H1 (cell line): ENCODE measurements around the gene FASN. TPM values are rescaled to one million over a fixed set of nuclear protein-coding genes. Genes with fewer than 3 reads are reported as not detected.

ENCODE experiments used
- CTCF ChIA-PET: fragments of 300-600 bp; sonication (Branson Sonifier 250); formaldehyde crosslinking; loops from one replicate; lab custom pipeline; 2021; ENCODE audit not compliant: partially characterized antibody; lab: Charles Lee
- POLR2A ChIA-PET: fragments of 300-600 bp; sonication (Branson Sonifier 250); formaldehyde crosslinking; loops from one replicate; lab custom pipeline; 2021; ENCODE audit warnings: inconsistent platforms; ENCODE audit not compliant: partially characterized antibody; lab: Charles Lee
- DNase-seq, 2 experiments: peaks; one replicate each; pipeline versions ENCODE4 v3.0.0 to v3.0.0-alpha.2; 2010 to 2022; ENCODE audit warnings: low spot score in 2 of 2, low read depth in 1 of 2, mixed read lengths in 1 of 2
- FAIRE-seq: peaks from 2 replicates; lab custom pipeline; 2011; peaks lifted over from hg19 to GRCh38; lab: Jason Lieb, UNC
- H2AFZ ChIP-seq: 2 replicates; pipeline ENCODE4 v1.8.1; 2012; ENCODE audit warnings: low read length, inconsistent platforms
- H2AK5ac ChIP-seq: 2 replicates; pipeline ENCODE4 v1.6.1; 2013; ENCODE audit warnings: low read depth, low read length
- H2BK120ac ChIP-seq: replicated peaks from 2 replicates; pipeline ENCODE3; 2013; ENCODE audit warnings: low read depth, low read length, inconsistent platforms
- H2BK12ac ChIP-seq: 2 replicates; pipeline ENCODE4 v1.6.1; 2013; ENCODE audit warnings: low read depth, low read length
- H2BK15ac ChIP-seq: 2 replicates; pipeline ENCODE4 v1.6.1; 2013; ENCODE audit warnings: low read length
- H2BK20ac ChIP-seq: 2 replicates; pipeline ENCODE4 v1.6.1; 2013; ENCODE audit warnings: low read length
- H2BK5ac ChIP-seq: 2 replicates; pipeline ENCODE4 v1.6.1; 2013; ENCODE audit warnings: low read depth, low read length
- H3K14ac ChIP-seq: 2 replicates; pipeline ENCODE4 v1.6.1; 2013; ENCODE audit warnings: inconsistent platforms; ENCODE audit not compliant: insufficient read length
- H3K18ac ChIP-seq: 2 replicates; pipeline ENCODE4 v1.6.1; 2013; ENCODE audit warnings: low read length; ENCODE audit errors: extremely low read depth
- H3K23ac ChIP-seq: 2 replicates; pipeline ENCODE4 v1.6.1; 2013; ENCODE audit warnings: inconsistent platforms; ENCODE audit not compliant: insufficient read length
- H3K23me2 ChIP-seq: 2 replicates; pipeline ENCODE4 v1.6.1; 2013; ENCODE audit warnings: low read depth, low read length
- H3K27ac ChIP-seq: 2 replicates; pipeline ENCODE4 v1.6.1; 2011; ENCODE audit warnings: low read depth, low read length, inconsistent platforms
- H3K27me3 ChIP-seq, 4 experiments: replicated peaks in 1 of 4; 1 replicate in 1 of 4; 2 replicates in 3 of 4; pipeline versions ENCODE4 v1.6.1 to v1.8.1; 2011 to 2013; ENCODE audit warnings: low read length in 3 of 4, mild to moderate bottlenecking in 3 of 4, inconsistent platforms in 2 of 4, mixed read lengths in 2 of 4, moderate library complexity in 1 of 4; ENCODE audit not compliant: control insufficient read depth in 3 of 4, insufficient read depth in 3 of 4; ENCODE audit errors: extremely low read depth in 1 of 4
- H3K36me3 ChIP-seq, 4 experiments: 2 replicates each; pipeline versions ENCODE4 v1.6.1 to v1.8.1; 2011 to 2013; ENCODE audit warnings: mild to moderate bottlenecking in 4 of 4, low read length in 3 of 4, moderate library complexity in 2 of 4, control low read depth in 1 of 4, inconsistent platforms in 1 of 4; ENCODE audit not compliant: insufficient read depth in 4 of 4, control insufficient read depth in 2 of 4
- H3K4ac ChIP-seq: replicated peaks from 2 replicates; pipeline ENCODE3; 2013; ENCODE audit warnings: low read length, low read depth, mixed read lengths, inconsistent platforms; ENCODE audit not compliant: insufficient read length
- H3K4me1 ChIP-seq, 4 experiments: replicated peaks in 1 of 4; 1 replicate in 1 of 4; 2 replicates in 3 of 4; pipeline versions ENCODE4 v1.6.1 to v1.8.1; 2011 to 2013; ENCODE audit warnings: low read length in 3 of 4, inconsistent platforms in 2 of 4, mixed read lengths in 1 of 4; ENCODE audit not compliant: insufficient read depth in 4 of 4, control insufficient read depth in 3 of 4
- H3K4me2 ChIP-seq, 2 experiments: 2 replicates each; pipeline versions ENCODE4 v1.6.1 to v1.8.1; 2011 to 2013; ENCODE audit warnings: low read depth in 2 of 2, low read length in 2 of 2, control low read depth in 1 of 2, inconsistent platforms in 1 of 2, mild to moderate bottlenecking in 1 of 2; ENCODE audit not compliant: insufficient read depth in 1 of 2
- H3K4me3 ChIP-seq, 4 experiments: fragments of 200-600, 300-600 bp in 1 of 4; sonication (generic), shearing (Covaris generic), sonication (Bioruptor Twin) in 1 of 4; 2 replicates each; pipeline versions ENCODE4 v1.5.1 to v1.8.1; 2011 to 2016; ENCODE audit warnings: low read length in 4 of 4, low read depth in 3 of 4, control low read depth in 2 of 4, inconsistent platforms in 2 of 4, mild to moderate bottlenecking in 2 of 4, mixed read lengths in 1 of 4, moderate library complexity in 1 of 4; ENCODE audit not compliant: insufficient read depth in 2 of 4; ENCODE audit errors: extremely low read depth in 1 of 4
- H3K56ac ChIP-seq: replicated peaks from 2 replicates; pipeline ENCODE3; 2013; ENCODE audit warnings: low read depth, mild to moderate bottlenecking, mixed read lengths, low read length, inconsistent platforms; ENCODE audit not compliant: insufficient read length
- H3K79me1 ChIP-seq: 2 replicates; pipeline ENCODE4 v1.6.1; 2013; ENCODE audit warnings: low read depth, low read length, control low read depth
- H3K79me2 ChIP-seq, 2 experiments: 2 replicates each; pipeline versions ENCODE4 v1.6.1 to v1.8.1; 2012 to 2013; ENCODE audit warnings: low read length in 2 of 2, mild to moderate bottlenecking in 2 of 2, inconsistent platforms in 1 of 2; ENCODE audit not compliant: insufficient read depth in 2 of 2, control insufficient read depth in 1 of 2
- H3K9ac ChIP-seq, 4 experiments: replicated peaks in 1 of 4; 1 replicate in 1 of 4; 2 replicates in 3 of 4; pipeline versions ENCODE4 v1.6.1 to v1.8.1; 2011 to 2013; ENCODE audit warnings: low read depth in 3 of 4, low read length in 3 of 4, control low read depth in 2 of 4, mild to moderate bottlenecking in 2 of 4, moderate library complexity in 2 of 4, inconsistent platforms in 1 of 4; ENCODE audit errors: extremely low read depth in 1 of 4
- H3K9me3 ChIP-seq, 2 experiments: 2 replicates each; pipeline versions ENCODE4 v1.6.1 to v1.8.1; 2012 to 2013; ENCODE audit warnings: mild to moderate bottlenecking in 2 of 2, moderate library complexity in 2 of 2, control low read depth in 1 of 2, inconsistent platforms in 1 of 2, low read depth in 1 of 2, low read length in 1 of 2, mixed read lengths in 1 of 2; ENCODE audit not compliant: insufficient read depth in 2 of 2
- H4K20me1 ChIP-seq, 2 experiments: replicated peaks in 1 of 2; 2 replicates each; pipeline versions ENCODE3 to v1.8.1; 2011 to 2013; ENCODE audit warnings: inconsistent platforms in 2 of 2, low read length in 2 of 2, mild to moderate bottlenecking in 1 of 2; ENCODE audit not compliant: insufficient read depth in 2 of 2, control insufficient read depth in 1 of 2
- H4K5ac ChIP-seq: 2 replicates; pipeline ENCODE4 v1.6.1; 2013; ENCODE audit warnings: low read length, low read depth, mixed read lengths, inconsistent platforms; ENCODE audit not compliant: insufficient read length
- H4K8ac ChIP-seq: 2 replicates; pipeline ENCODE4 v1.8.0; 2013; ENCODE audit warnings: mild to moderate bottlenecking, moderate library complexity, low read length, inconsistent platforms; ENCODE audit not compliant: insufficient read depth; ENCODE audit errors: extremely low read depth
- H4K91ac ChIP-seq: replicated peaks from 2 replicates; pipeline ENCODE3; 2013; ENCODE audit warnings: low read length, mixed read lengths, inconsistent platforms; ENCODE audit not compliant: insufficient read length
- BACH1 ChIP-seq: IDR thresholded peaks from 2 replicates; pipeline ENCODE4 v1.6.1; 2012; ENCODE audit warnings: low read length, improper control_type of control experiment
- BCL11A ChIP-seq, 2 experiments: IDR thresholded peaks; one replicate each; pipeline ENCODE4 v1.6.1; 2011; ENCODE audit warnings: low read depth in 2 of 2, low read length in 2 of 2, mild to moderate bottlenecking in 2 of 2
- CREB1 ChIP-seq: IDR thresholded peaks from 2 replicates; pipeline ENCODE4 v1.6.1; 2012; ENCODE audit warnings: inconsistent platforms
- EGR1 ChIP-seq: IDR thresholded peaks from 2 replicates; pipeline ENCODE4 v1.6.1; 2011; ENCODE audit warnings: low read depth, low read length, borderline replicate concordance
- FOSL1 ChIP-seq: IDR thresholded peaks from 2 replicates; pipeline ENCODE4 v1.6.1; 2011; ENCODE audit warnings: mild to moderate bottlenecking, low read depth, low read length, moderate library complexity; ENCODE audit not compliant: insufficient read depth
- GTF2F1 ChIP-seq: IDR thresholded peaks from 2 replicates; pipeline ENCODE4 v1.6.1; 2012; ENCODE audit warnings: low read depth, low read length, improper control_type of control experiment, borderline replicate concordance
- KDM4A ChIP-seq: IDR thresholded peaks from one replicate; pipeline ENCODE4 v1.7.1; 2012; ENCODE audit warnings: low read depth, mild to moderate bottlenecking, moderate library complexity, low read length, inconsistent platforms; ENCODE audit not compliant: severe bottlenecking
- SAP30 ChIP-seq: fragments of 300-600 bp; sonication (generic); IDR thresholded peaks from 2 replicates; pipeline ENCODE4 v1.7.1; 2012; ENCODE audit warnings: low read length, moderate library complexity, mild to moderate bottlenecking, inconsistent platforms; ENCODE audit not compliant: insufficient read depth, insufficient replicate concordance
- SIX5 ChIP-seq: IDR thresholded peaks from 2 replicates; pipeline ENCODE4 v1.6.1; 2011; ENCODE audit warnings: mild to moderate bottlenecking, low read depth, low read length
- SP1 ChIP-seq: IDR thresholded peaks from 2 replicates; pipeline ENCODE4 v1.6.1; 2011; ENCODE audit warnings: low read depth, low read length
- SP2 ChIP-seq: IDR thresholded peaks from 2 replicates; pipeline ENCODE4 v1.6.1; 2012; ENCODE audit warnings: mild to moderate bottlenecking, low read length, inconsistent platforms
- SUZ12 ChIP-seq: fragments of 200-600 bp; sonication (generic); IDR thresholded peaks from 2 replicates; pipeline ENCODE4 v1.6.1; 2012; ENCODE audit warnings: mild to moderate bottlenecking, inconsistent platforms, low read length, moderate library complexity, mixed read lengths
- TAF7 ChIP-seq: optimal IDR thresholded peaks from 2 replicates; pipeline ENCODE3; 2011; ENCODE audit warnings: low read depth, mild to moderate bottlenecking, inconsistent platforms, low read length, moderate library complexity, borderline replicate concordance
- YY1 ChIP-seq: IDR thresholded peaks from 2 replicates; pipeline ENCODE4 v1.6.1; 2011; ENCODE audit warnings: low read depth, mild to moderate bottlenecking, low read length
- ZNF274 ChIP-seq: IDR thresholded peaks from 2 replicates; pipeline ENCODE4 v1.7.0; 2012; ENCODE audit warnings: low read length, borderline replicate concordance; ENCODE audit errors: extremely low read depth
- WGBS, 2 experiments: shearing (Covaris generic) in 1 of 2; methylation state at CpG; one replicate each; pipeline versions ENCODE4 v1.1.6 to v1.1.7; 2013 to 2015; ENCODE audit warnings: low lambda C conversion rate in 2 of 2, mixed read lengths in 2 of 2, inconsistent platforms in 1 of 2, low coverage in 1 of 2, missing lambda C conversion rate in 1 of 2; ENCODE audit not compliant: insufficient replicate concordance in 2 of 2, insufficient coverage in 1 of 2, insufficient read length in 1 of 2; ENCODE audit errors: extremely low coverage in 1 of 2, missing lambda C conversion rate in 1 of 2; 5-methylcytosine and 5-hydroxymethylcytosine counted together
- polyA plus RNA-seq, 7 experiments: library from polyadenylated mRNA; depleted of rRNA in 3 of 7; stranded (reverse) in 5 of 7; unstranded in 2 of 7; fragments of >200 nt in 5 of 7; fragments of 200-250 nt in 2 of 7; gene quantifications; 1 replicate in 5 of 7; 2 replicates in 1 of 7; 4 replicates in 1 of 7; pipeline versions ENCODE4 v1.2.1 to v1.2.3, GENCODE V29; 2011 to 2013; ENCODE audit warnings: missing spikeins in 2 of 7, mixed read lengths in 2 of 7
- total RNA-seq: library from RNA; stranded (reverse); fragmentation: NEBNext Ultra II Directional; extraction: Animal tissue kit (Norgen Biotek cat#: 25700); gene quantifications from 2 replicates; pipeline ENCODE4 v1.2.1, GENCODE V29; 2021

FASN gene
- total and polyA plus RNA-seq, 2 of the 8 experiments (the other 6 are each of a cell fraction or from before 2014, with no cell fraction given) = 143 to 561 TPM

- Histone ChIP-seq H3K56ac (no peak overlapping the region), H3K27me3 (peaks cover 0 to 4% (median 0%) of the 10 kb centered on the region in 4 experiments; a peak in 2 of 7 replicates), H4K20me1 (peaks cover 2 to 6% of the 10 kb centered on the region in 2 experiments), H2BK5ac (no peak overlapping the region), H2AFZ (no peak overlapping the region), H2AK5ac (no peak overlapping the region), H2BK120ac (no peak overlapping the region), H3K4ac (no peak overlapping the region), H4K91ac (no peak overlapping the region), H2BK20ac (no peak overlapping the region), H4K5ac (no peak overlapping the region), H3K4me1 (peaks cover 0 to 5% (median 1%) of the 10 kb centered on the region in 4 experiments; a peak in 3 of 7 replicates), H3K36me3 (no peaks in the 10 kb centered on the region), H3K4me3 (no peak overlapping the region), H4K8ac (no peak overlapping the region), H3K9ac (no peak overlapping the region), H2BK15ac (no peak overlapping the region), H3K79me1 (no peaks in the 10 kb centered on the region), H3K27ac (no peak overlapping the region), H3K9me3 (no peaks in the 10 kb centered on the region), H3K4me2 (no peak overlapping the region), H3K23me2 (0 out of 2 replicates have a peak, but pooled peaks cover 2% of the 10 kb centered on the region), H3K18ac (no peak overlapping the region), H3K14ac (no peak overlapping the region), H3K23ac (no peak overlapping the region), H3K79me2 (no peaks in the 10 kb centered on the region), H2BK12ac (no peak overlapping the region)
- FAIRE-seq = no peak
- ChIA-PET CTCF (interaction anchor here (0.9 to 10.5 kb wide), 7 partner anchors 9 to 83 kb away, joined by 3 to 61 read pairs (median 3); no protein-coding TSS in a partner anchor), POLR2A (interaction anchor here (1.7 kb wide), 1 partner anchor 11 kb away, joined by 6 read pairs; no protein-coding TSS in a partner anchor)
- 86% methylated on average over 9 of the region's 9 CpGs; no CpG with 5 or more reads in 1 of the 2 experiments for WGBS, 2 experiments
- no peak for DNase-seq
- TF ChIP-seq YY1 (no peak), CREB1 (no peak), SP2 (no peak), FOSL1 (no peak), SIX5 (no peak), SAP30 (no peak), ZNF274 (no peak), GTF2F1 (no peak), SP1 (no peak), KDM4A (no peak), SUZ12 (no peak), EGR1 (no peak), BCL11A (IDR thresholded peaks at IDR 0.05; ENCODE audit: low read depth in 2 of 2, low read length in 2 of 2) (no peak), BACH1 (no peak), TAF7 (no peak)
Observed at GRCh38 chr17:82113422-82113821, 15.4 kb upstream of the FASN start.
